SJCRH30 (cell line): ENCODE results near the gene COL3A1. TPM values are rescaled to one million over a fixed set of nuclear protein-coding genes. Genes with fewer than 3 reads are reported as not detected.

Experiments
- DNase-seq, 2 experiments: peaks; one replicate each; pipeline ENCODE4 v3.0.0-alpha.2; 2015 to 2020
- H3K27ac ChIP-seq: fragments of 250-450 bp; sonication (Bioruptor Pico); 2 replicates; pipeline ENCODE4 v1.5.1; 2020; ENCODE audit warnings: mild to moderate bottlenecking, moderate library complexity
- H3K27me3 ChIP-seq: fragments of 250-450 bp; sonication (Bioruptor Pico); 2 replicates; pipeline ENCODE4 v1.5.1; 2020; ENCODE audit warnings: mild to moderate bottlenecking, moderate library complexity
- H3K36me3 ChIP-seq: fragments of 250-450 bp; sonication (Bioruptor Pico); 2 replicates; pipeline ENCODE4 v1.5.1; 2020; ENCODE audit warnings: mild to moderate bottlenecking, moderate library complexity
- H3K4me1 ChIP-seq: fragments of 250-450 bp; sonication (Bioruptor Pico); 2 replicates; pipeline ENCODE4 v1.5.1; 2020; ENCODE audit warnings: mild to moderate bottlenecking, moderate library complexity
- H3K4me3 ChIP-seq: fragments of 250-450 bp; sonication (Bioruptor Pico); 2 replicates; pipeline ENCODE4 v1.5.1; 2020; ENCODE audit warnings: mild to moderate bottlenecking, moderate library complexity
- H3K9me3 ChIP-seq: fragments of 250-450 bp; sonication (Bioruptor Pico); replicated peaks from 2 replicates; pipeline ENCODE4 v1.5.1; 2020; ENCODE audit warnings: mild to moderate bottlenecking, moderate library complexity
- total RNA-seq: library from RNA; depleted of rRNA; stranded (reverse); fragments of >200 nt; shearing (Covaris generic); gene quantifications from 2 replicates; pipeline ENCODE4 v1.2.3, GENCODE V29; 2014

COL3A1 gene
- total RNA-seq, 1 experiment from 2014 or later, result 19.2 TPM

GRCh38 chr2:188966079-188966571 lies 8.0 kb upstream of the COL3A1 start:
- H3K4me1 ChIP-seq, result peaks cover 10% of the 10 kb centered on the region
- no peak overlapping the region for H3K27ac ChIP-seq
- no peaks in the 10 kb centered on the region for H3K27me3 ChIP-seq
- H3K4me3 ChIP-seq, result no peak overlapping the region
- DNase-seq, result no peak
- H3K9me3 ChIP-seq, result no peaks in the 10 kb centered on the region
- no peaks in the 10 kb centered on the region for H3K36me3 ChIP-seq

- no peak for DNase-seq
- Histone ChIP-seq H3K4me3 (no peak overlapping the region), H3K27ac (no peak overlapping the region), H3K9me3 (no peaks in the 10 kb centered on the region), H3K36me3 (no peaks in the 10 kb centered on the region), H3K4me1 (peaks cover 15% of the 10 kb centered on the region), H3K27me3 (no peaks in the 10 kb centered on the region)
Observed at GRCh38 chr2:188966728-188967440, 7.3 kb upstream of the COL3A1 start.

- no peak overlapping the region for H3K27ac ChIP-seq
- DNase-seq, result peak in 1 of 2 experiments; percentile 45
- no peaks in the 10 kb centered on the region for H3K27me3 ChIP-seq
- H3K9me3 ChIP-seq, result no peaks in the 10 kb centered on the region
- no peak overlapping the region for H3K4me3 ChIP-seq
- peaks cover 15% of the 10 kb centered on the region for H3K4me1 ChIP-seq
- no peaks in the 10 kb centered on the region for H3K36me3 ChIP-seq
Observed at GRCh38 chr2:188969236-188969635, 4.9 kb upstream of the COL3A1 start.

GRCh38 chr2:188969651-188970050 lies 4.5 kb upstream of the COL3A1 start:
- no peak overlapping the region for H3K27ac ChIP-seq
- no peak for DNase-seq
- H3K4me1 ChIP-seq, result peaks cover 15% of the 10 kb centered on the region
- H3K27me3 ChIP-seq, result no peaks in the 10 kb centered on the region
- H3K36me3 ChIP-seq, result no peaks in the 10 kb centered on the region
- no peak overlapping the region for H3K4me3 ChIP-seq
- no peaks in the 10 kb centered on the region for H3K9me3 ChIP-seq

- DNase-seq, result no peak
Observed at GRCh38 chr2:188970211-188970610, 4.0 kb upstream of the COL3A1 start.

GRCh38 chr2:188971432-188971861 lies 2.7 kb upstream of the COL3A1 start:
- peak; percentile 57 to 71 for DNase-seq
- peaks cover 15% of the 10 kb centered on the region for H3K4me1 ChIP-seq
- H3K36me3 ChIP-seq, result no peaks in the 10 kb centered on the region
- H3K27me3 ChIP-seq, result no peaks in the 10 kb centered on the region
- peak overlapping the region; percentile 35 for H3K27ac ChIP-seq
- no peaks in the 10 kb centered on the region for H3K9me3 ChIP-seq
- no peak overlapping the region for H3K4me3 ChIP-seq

More at GRCh38 chr2:188970211-188970610, 4.0 kb upstream of the COL3A1 start:
- H3K27me3 ChIP-seq, result no peaks in the 10 kb centered on the region
- peaks cover 15% of the 10 kb centered on the region for H3K4me1 ChIP-seq
- no peak overlapping the region for H3K4me3 ChIP-seq
- no peaks in the 10 kb centered on the region for H3K36me3 ChIP-seq
- H3K9me3 ChIP-seq, result no peaks in the 10 kb centered on the region
- H3K27ac ChIP-seq, result no peak overlapping the region

GRCh38 chr2:188973641-188974040 lies 532 bp upstream of the COL3A1 start:
- H3K9me3 ChIP-seq, result no peaks in the 10 kb centered on the region
- H3K27me3 ChIP-seq, result no peaks in the 10 kb centered on the region
- H3K36me3 ChIP-seq, result no peaks in the 10 kb centered on the region
- H3K4me1 ChIP-seq, result peaks cover 22% of the 10 kb centered on the region
- H3K27ac ChIP-seq, result no peak overlapping the region
- no peak overlapping the region for H3K4me3 ChIP-seq
- no peak for DNase-seq

GRCh38 chr2:188975497-188976102 lies 1.4 kb downstream of the COL3A1 start:
- Histone ChIP-seq H3K27me3 (no peaks in the 10 kb centered on the region), H3K9me3 (no peaks in the 10 kb centered on the region), H3K4me1 (peaks cover 30% of the 10 kb centered on the region), H3K27ac (no peak overlapping the region), H3K36me3 (no peaks in the 10 kb centered on the region), H3K4me3 (no peak overlapping the region)
- DNase-seq, result peak in 1 of 2 experiments; percentile 41

- no peaks in the 10 kb centered on the region for H3K27me3 ChIP-seq
- H3K36me3 ChIP-seq, result no peaks in the 10 kb centered on the region
- H3K27ac ChIP-seq, result no peak overlapping the region
- H3K4me3 ChIP-seq, result no peak overlapping the region
- peaks cover 22% of the 10 kb centered on the region for H3K4me1 ChIP-seq
- no peaks in the 10 kb centered on the region for H3K9me3 ChIP-seq
- DNase-seq, result no peak
Observed at GRCh38 chr2:188976545-188977268, 2.5 kb downstream of the COL3A1 start.

GRCh38 chr2:188977317-188977716 lies 3.1 kb downstream of the COL3A1 start:
- Histone ChIP-seq H3K27me3 (no peaks in the 10 kb centered on the region), H3K36me3 (no peaks in the 10 kb centered on the region), H3K4me1 (peaks cover 21% of the 10 kb centered on the region), H3K9me3 (no peaks in the 10 kb centered on the region), H3K4me3 (no peak overlapping the region), H3K27ac (no peak overlapping the region)
- no peak for DNase-seq

- DNase-seq, result peak; percentile 18 to 68
- Histone ChIP-seq H3K4me3 (peak overlapping the region; percentile 21), H3K27ac (peak overlapping the region; percentile 44), H3K36me3 (no peaks in the 10 kb centered on the region), H3K4me1 (peaks cover 21% of the 10 kb centered on the region), H3K9me3 (no peaks in the 10 kb centered on the region), H3K27me3 (no peaks in the 10 kb centered on the region)
Observed at GRCh38 chr2:188978291-188979081, 4.3 kb downstream of the COL3A1 start.

- peak overlapping the region; percentile 44 for H3K27ac ChIP-seq
- DNase-seq, result peak; percentile 27 to 79
- H3K4me3 ChIP-seq, result peak overlapping the region; percentile 21
- H3K27me3 ChIP-seq, result no peaks in the 10 kb centered on the region
- no peaks in the 10 kb centered on the region for H3K36me3 ChIP-seq
- peaks cover 21% of the 10 kb centered on the region for H3K4me1 ChIP-seq
- no peaks in the 10 kb centered on the region for H3K9me3 ChIP-seq
Observed at GRCh38 chr2:188979187-188980114, 5.3 kb downstream of the COL3A1 start.

- H3K4me3 ChIP-seq, result no peak overlapping the region
- no peak overlapping the region for H3K27ac ChIP-seq
Observed at GRCh38 chr2:188983427-188984064, 9.4 kb downstream of the COL3A1 start.

More at GRCh38 chr2:188983427-188984064, 9.4 kb downstream of the COL3A1 start:
- Histone ChIP-seq H3K27me3 (no peaks in the 10 kb centered on the region), H3K36me3 (no peaks in the 10 kb centered on the region), H3K4me1 (peaks cover 15% of the 10 kb centered on the region), H3K9me3 (no peaks in the 10 kb centered on the region)
- peak in 1 of 2 experiments; percentile 75 for DNase-seq
